Nucleus accumbens (tissue), 56 donors: ENCODE results near the gene CMKLR1.

Experiments
- DNase-seq, 56 donors: peaks; one replicate each; lab custom pipeline; 2025; lab: John Stamatoyannopoulos, UW

Gene CMKLR1

DNA sequence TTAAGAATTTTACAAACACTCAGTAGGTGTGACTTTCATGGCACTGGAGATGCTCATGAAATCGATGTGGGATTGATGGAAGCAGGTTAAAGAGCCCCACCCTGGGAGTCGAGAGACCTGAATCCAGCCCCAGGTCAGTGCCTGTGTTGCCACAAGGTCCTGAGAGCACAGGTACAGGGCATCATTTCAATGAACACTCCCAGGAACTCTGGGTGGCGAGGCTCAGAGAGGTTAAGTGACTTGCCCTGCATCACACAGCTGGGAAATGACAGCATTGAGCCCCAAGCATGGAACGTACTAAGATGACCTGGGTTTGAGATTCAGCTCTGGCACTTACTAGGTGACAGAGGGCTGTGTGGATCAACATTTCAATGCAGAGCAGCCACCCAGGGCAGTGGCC, 98.2 kb downstream of the CMKLR1 start:
- DNase-seq = no peak

DNA sequence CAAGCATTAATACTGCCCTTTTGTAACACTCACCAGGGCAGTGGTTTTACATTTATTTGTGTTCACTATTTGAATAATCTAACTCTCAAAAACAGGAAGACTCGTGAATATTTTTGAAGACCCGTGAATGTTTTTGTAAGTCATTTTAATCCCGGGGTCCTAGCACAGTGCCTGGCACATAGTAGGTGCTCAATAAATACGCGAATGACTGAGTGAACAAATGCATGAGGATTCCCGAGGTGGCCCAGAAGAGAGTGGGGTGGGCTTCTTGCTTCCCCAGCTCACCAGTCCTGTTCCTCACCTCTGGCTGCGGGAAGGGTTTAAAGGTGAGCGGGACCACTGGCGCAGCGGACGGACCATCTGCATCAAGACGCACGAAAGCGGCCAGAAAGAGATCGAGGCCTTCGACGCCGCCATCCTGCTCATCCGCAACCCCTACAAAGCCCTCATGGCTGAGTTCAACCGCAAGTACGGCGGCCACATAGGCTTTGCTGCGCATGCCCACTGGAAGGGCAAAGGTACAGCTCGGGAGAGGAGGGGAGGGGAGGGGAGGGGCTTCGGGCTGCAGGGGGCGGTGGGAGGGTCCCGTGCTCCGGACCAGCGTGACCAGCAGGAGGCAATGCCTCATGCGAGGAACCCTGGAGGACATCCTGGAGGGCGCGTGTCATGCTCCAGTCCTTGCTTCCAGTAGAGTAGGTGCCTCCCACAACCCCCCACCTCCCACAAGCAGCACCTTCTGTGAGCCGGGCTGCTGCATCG, 98.9 kb downstream of the CMKLR1 start:
- DNase-seq = no peak

DNA sequence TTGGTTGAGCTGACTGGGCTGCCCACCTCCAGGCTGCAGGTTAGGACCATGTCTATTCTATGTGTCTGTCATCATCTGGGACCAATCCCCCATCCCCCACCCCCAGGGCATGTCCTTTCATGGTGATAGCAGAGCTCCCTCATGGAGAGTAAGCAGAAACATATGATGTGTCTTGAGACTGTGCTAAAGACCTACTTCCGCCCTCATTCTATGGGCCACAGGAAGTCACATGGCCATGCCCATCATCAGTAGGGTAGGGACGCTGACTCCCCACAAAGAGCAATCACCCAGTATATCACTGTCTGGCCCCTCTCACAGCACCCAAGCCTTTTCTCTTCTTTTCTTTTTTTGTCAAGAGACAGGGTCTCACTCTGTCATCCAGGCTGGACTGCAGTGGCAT, 99.7 kb downstream of the CMKLR1 start:
- DNase-seq = no peak

DNA sequence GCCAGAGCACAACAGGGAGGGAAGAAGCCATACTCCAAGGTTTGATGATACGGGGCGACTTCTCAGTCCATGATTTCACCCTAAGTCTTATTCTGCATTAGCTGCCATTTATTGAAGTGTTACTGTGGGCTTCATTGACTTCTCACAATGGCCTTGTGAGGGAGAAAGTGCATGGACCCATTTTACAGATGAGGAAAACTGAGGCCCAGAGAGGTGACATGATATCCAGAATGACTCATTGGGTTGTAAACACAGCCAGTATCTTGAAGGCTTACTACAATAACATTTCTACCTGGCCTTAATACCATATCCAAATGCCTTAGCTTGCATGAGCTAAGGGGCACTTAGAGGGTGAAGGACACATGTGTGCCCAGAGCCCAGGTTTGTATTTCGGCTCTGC, 100.6 kb downstream of the CMKLR1 start:
- no peak for DNase-seq
